Heart right ventricle (tissue), 16 donors: ENCODE data around the gene MAP3K4. TPM values are rescaled to one million over a fixed set of nuclear protein-coding genes. Genes with fewer than 3 reads are reported as not detected.
A peak's percentile ranks its signal among the peaks of the same experiment; 100 is the strongest.

ENCODE experiments used
- ATAC-seq, 8 donors: fragments of 200-7000 bp; cut with Tn5 transposase; one replicate each; pipeline ENCODE4 v1.9.1; 2020; ENCODE audit warnings: mild to moderate bottlenecking in 8 of 8, moderate library complexity in 8 of 8, moderate number of reproducible peaks in 1 of 8
- DNase-seq, 2 donors: peaks; one replicate each; pipeline ENCODE4 v3.0.0-alpha.2; 2020
- H3K27ac ChIP-seq, 10 donors: fragments of 200-600 bp; sonication (generic) in 2 of 10; one replicate each; pipeline versions ENCODE4 v1.5.0 to v1.8.0; 2020 to 2022; ENCODE audit warnings: mild to moderate bottlenecking in 3 of 10
- H3K27me3 ChIP-seq, 7 donors: fragments of 200-600 bp; one replicate each; pipeline ENCODE4 v1.8.0; 2021 to 2022; ENCODE audit warnings: mild to moderate bottlenecking in 2 of 7
- H3K36me3 ChIP-seq, 9 donors: fragments of 200-600 bp; sonication (generic) in 1 of 9; one replicate each; pipeline versions ENCODE4 v1.5.0 to v1.8.0; 2020 to 2022; ENCODE audit warnings: mild to moderate bottlenecking in 2 of 9
- H3K4me1 ChIP-seq, 9 donors: fragments of 200-600 bp; sonication (generic) in 1 of 9; one replicate each; pipeline versions ENCODE4 v1.5.0 to v1.8.0; 2020 to 2022; ENCODE audit warnings: mild to moderate bottlenecking in 4 of 9
- H3K4me3 ChIP-seq, 10 donors: fragments of 200-600 bp; sonication (generic) in 2 of 10; one replicate each; pipeline versions ENCODE4 v1.5.0 to v1.8.0; 2020 to 2022; ENCODE audit warnings: mild to moderate bottlenecking in 7 of 10, moderate library complexity in 2 of 10
- H3K9me3 ChIP-seq, 11 donors: fragments of 200-600 bp in 10 of 11; sonication (generic) in 2 of 11; one replicate each; pipeline versions ENCODE4 v1.5.0 to v1.8.0; 2013 to 2022; ENCODE audit warnings: mild to moderate bottlenecking in 2 of 11, control low read depth in 1 of 11, moderate library complexity in 1 of 11
- CTCF ChIP-seq, 9 donors: fragments of 200-600 bp; sonication (generic) in 2 of 9; IDR thresholded peaks; one replicate each; pipeline versions ENCODE4 v1.5.0 to v1.8.0; 2021 to 2022; ENCODE audit warnings: antibody characterized with exemption in 9 of 9, mild to moderate bottlenecking in 5 of 9, moderate library complexity in 1 of 9
- WGBS, 2 donors: extraction: QIAGEN DNeasy Blood & Tissue Kit; methylation state at CpG; one replicate each; pipeline ENCODE4 v1.1.7; 2013; ENCODE audit warnings: inconsistent platforms in 1 of 2; 5-methylcytosine and 5-hydroxymethylcytosine counted together
- intact Hi-C, 10 donors: fragments of 100-400 bp; cut with DNase I; formaldehyde crosslinking; loops; one replicate each; pipeline versions ENCODE4 v1.11.1 to v1.14.2; 2022
- polyA plus RNA-seq, 2 donors: library from polyadenylated mRNA; stranded (reverse); fragments of 200-250 nt; gene quantifications; one replicate each; pipeline ENCODE4 v1.2.3, GENCODE V29; 2013
- total RNA-seq, 10 donors: library from RNA; stranded (reverse); fragmentation: NEBNext Ultra II Directional in 3 of 10; extraction: Animal tissue kit (Norgen Biotek cat#: 25700) in 3 of 10; gene quantifications; one replicate each; pipeline versions ENCODE4 v1.2.1 to v1.2.4, GENCODE V29; 2021 to 2023
- donor health status: Arrhythmogenic right ventricular cardiomyopathy.
- donor health status: ischemic (EF 13 %, LVEDD 7.1; RV severe dilation, severe dysfunction).
- donor health status: healthy with polysubstance abuse.
- donor health status: DM: no; HTN: yes; CAD: no.
- donor health status: DM: no; HTN: no; CAD: no.
- donor health status: ischemic (EF 25% LVEDD 6.9; RV normal size, moderate dysfunction).
- donor health status: ischemic (EF 25% LVEDD 5.7; RV mildly dilated, moderate dysfunction).
- donor health status: healthy.
- donor health status: DM: yes; HTN: yes; CAD: no.
- donor health status: Ischemic cardiomyopathy.
- donor health status: ischemic (EF 35%, LVEDD 5.7; RV mildly dilated, moderate dysfunction).
- donor health status: nonischemic (EF 11% LVEDD 7.7; RV severe dilation, severe dysfunction).
- donor health status: DM: yes; HTN: yes; CAD: no.
- donor health status: PGD.
- donor health status: ischemic (EF 29% LVEDD 5.4; RV normal size, mild dysfunction).
- donor health status: nonischemic (EF 23%, LVEDD 6.1; RV moderate dilation, normal function).

The MAP3K4 gene
- total and polyA plus RNA-seq, 12 donors: 10.5 to 50.2 (median 30.9) TPM

GRCh38 chr6:161035981-161036263, 44.4 kb downstream of the MAP3K4 start:
- DNase-seq (no peak), ATAC-seq (no peak)
- WGBS, 2 donors: 99% methylated on average over 3 of the region's 3 CpGs
- H3K27me3 ChIP-seq: no peaks in the 10 kb centered on the region
- H3K9me3 ChIP-seq: no peaks in the 10 kb centered on the region
- H3K4me1 ChIP-seq: peaks cover 0 to 29% (median 14%) of the 10 kb centered on the region in 9 donors
- H3K36me3 ChIP-seq: peaks cover 0 to 57% (median 0%) of the 10 kb centered on the region in 9 donors
- TF ChIP-seq CTCF (IDR thresholded peaks at IDR 0.05): no peak
- no peak overlapping the region for H3K4me3 ChIP-seq
- no peak overlapping the region for H3K27ac ChIP-seq
- intact Hi-C loops: no loop called here

GRCh38 chr6:161037873-161038228, 46.3 kb downstream of the MAP3K4 start:
- Histone ChIP-seq H3K4me3 (no peak overlapping the region), H3K4me1 (peaks cover 0 to 21% (median 14%) of the 10 kb centered on the region in 9 donors), H3K27me3 (no peaks in the 10 kb centered on the region), H3K36me3 (peaks cover 0 to 69% (median 0%) of the 10 kb centered on the region in 9 donors), H3K9me3 (no peaks in the 10 kb centered on the region), H3K27ac (peak overlapping the region in 7 of 10 donors; percentile 26 to 78 (median 50))
- no peak for TF ChIP-seq CTCF (IDR thresholded peaks at IDR 0.05)
- ATAC-seq (no peak), DNase-seq (no peak)
- intact Hi-C loops: no loop called here
- WGBS, 2 donors: 94 to 100% methylated on average over 2 of the region's 2 CpGs

- H3K27ac ChIP-seq: peak overlapping the region in 8 of 10 donors; percentile 26 to 78 (median 50)
- H3K4me3 ChIP-seq: no peak overlapping the region
- H3K36me3 ChIP-seq: peaks cover 0 to 69% (median 0%) of the 10 kb centered on the region in 9 donors
- 48 to 50% methylated on average over 3 of the region's 3 CpGs for WGBS, 2 donors
- intact Hi-C loops: no loop called here
- H3K27me3 ChIP-seq: no peaks in the 10 kb centered on the region
- ATAC-seq (peak; percentile 62 to 89 (median 79)), DNase-seq (peak in 1 of 2 donors; percentile 46)
- no peaks in the 10 kb centered on the region for H3K9me3 ChIP-seq
- TF ChIP-seq CTCF (IDR thresholded peaks at IDR 0.05): peak in 2 of 9 donors; percentile 13 to 17
- H3K4me1 ChIP-seq: peaks cover 0 to 21% (median 14%) of the 10 kb centered on the region in 9 donors
These were observed 46.9 kb downstream of the MAP3K4 start for GRCh38 chr6:161038229-161039031.

- Histone ChIP-seq H3K9me3 (no peaks in the 10 kb centered on the region), H3K4me3 (no peak overlapping the region), H3K4me1 (peaks cover 0 to 21% (median 14%) of the 10 kb centered on the region in 9 donors), H3K36me3 (peaks cover 0 to 52% (median 0%) of the 10 kb centered on the region in 9 donors), H3K27me3 (no peaks in the 10 kb centered on the region), H3K27ac (no peak overlapping the region)
- no peak for DNase-seq
- intact Hi-C loops: no loop called here
- TF ChIP-seq CTCF (IDR thresholded peaks at IDR 0.05): no peak
- 93% methylated on average over 7 of the region's 7 CpGs for WGBS, 2 donors
- peak in 1 of 8 donors; percentile 49 for ATAC-seq
These were observed 49.7 kb downstream of the MAP3K4 start for GRCh38 chr6:161041274-161041673.
